HCT116 (cell line): Measurements from ENCODE around the gene ZFYVE19. TPM values are rescaled to one million over a fixed set of nuclear protein-coding genes. Genes with fewer than 3 reads are reported as not detected.

Experiments used
- ATAC-seq: fragments of 200-7000 bp; cut with Tn5 transposase; 2 replicates; pipeline ENCODE4 v1.9.1; 2020; ENCODE audit warnings: mild to moderate bottlenecking, moderate library complexity
- BruUV-seq: library from RNA; stranded (reverse); fragments of 400-500 nt; replicated peaks from 2 replicates; lab custom pipeline; 2021; lab: Mats Ljungman, UMichigan
- CTCF ChIA-PET: fragments of 300-600 bp; sonication (Branson Sonifier 250); formaldehyde crosslinking; loops from one replicate; lab custom pipeline; 2021; ENCODE audit warnings: antibody characterized with exemption; lab: Charles Lee
- POLR2A ChIA-PET: fragments of 300-600, 350-600 bp; sonication (Branson Sonifier 250); formaldehyde crosslinking; loops from one replicate; lab custom pipeline; 2021; ENCODE audit warnings: antibody characterized with exemption; lab: Charles Lee
- RAD21 ChIA-PET, 2 experiments: fragments of 300-600 bp; sonication (Branson Sonifier 250); formaldehyde crosslinking; loops; one replicate each; lab custom pipeline; 2023; ENCODE audit warnings: low total read pairs in 2 of 2; ENCODE audit not compliant: uncharacterized antibody in 2 of 2, unreplicated experiment in 2 of 2, low non-redundant PET in 1 of 2; lab: Charles Lee
- DNase-seq: peaks from one replicate; pipeline ENCODE4 v3.0.0-alpha.2; 2010; ENCODE audit warnings: low read depth, low spot score
- H2AFZ ChIP-seq: fragments of 200-600 bp; shearing (Covaris generic), sonication (generic); 2 replicates; pipeline ENCODE4 v1.6.1; 2017; ENCODE audit warnings: low read depth, mixed run types, mixed read lengths, antibody characterized with exemption, low read length; ENCODE audit not compliant: poor library complexity, severe bottlenecking
- H3K27ac ChIP-seq: 2 replicates; pipeline ENCODE4 v1.5.1; 2012; ENCODE audit warnings: low read depth, low read length
- H3K27me3 ChIP-seq: fragments of 200-600 bp; sonication (generic); 2 replicates; pipeline ENCODE4 v1.6.1; 2016; ENCODE audit warnings: mixed run types, low read length, mixed read lengths; ENCODE audit not compliant: insufficient read depth
- H3K36me3 ChIP-seq, 2 experiments: fragments of 200-500 bp in 1 of 2; fragments of 200-600 bp in 1 of 2; sonication (Bioruptor generic) in 1 of 2; sonication (generic) in 1 of 2; 2 replicates each; pipeline versions ENCODE4 v1.5.1 to v1.6.1; 2014 to 2016; ENCODE audit warnings: low read length in 2 of 2, inconsistent platforms in 1 of 2, mixed read lengths in 1 of 2, mixed run types in 1 of 2; ENCODE audit not compliant: insufficient read depth in 2 of 2, control insufficient read depth in 1 of 2
- H3K4me1 ChIP-seq, 2 experiments: fragments of 200-600 bp in 1 of 2; sonication (generic) in 1 of 2; 2 replicates each; pipeline versions ENCODE4 v1.5.1 to v1.6.1; 2012 to 2017; ENCODE audit warnings: low read length in 2 of 2, inconsistent platforms in 1 of 2, mild to moderate bottlenecking in 1 of 2, mixed read lengths in 1 of 2, mixed run types in 1 of 2, moderate library complexity in 1 of 2; ENCODE audit not compliant: insufficient read depth in 2 of 2, control insufficient read depth in 1 of 2
- H3K4me2 ChIP-seq: fragments of 200-600 bp; sonication (generic); 2 replicates; pipeline ENCODE4 v1.6.1; 2017; ENCODE audit warnings: mixed run types, low read length, mixed read lengths
- H3K4me3 ChIP-seq, 2 experiments: fragments of 200-600 bp in 1 of 2; sonication (generic) in 1 of 2; replicated peaks in 1 of 2; 2 replicates each; pipeline ENCODE4 v1.5.1; 2011 to 2016; ENCODE audit warnings: low read length in 2 of 2, control low read depth in 1 of 2, low read depth in 1 of 2, mild to moderate bottlenecking in 1 of 2, mixed read lengths in 1 of 2, mixed run types in 1 of 2
- H3K79me2 ChIP-seq: fragments of 200-600 bp; sonication (generic); 2 replicates; pipeline ENCODE4 v1.6.1; 2017; ENCODE audit warnings: mild to moderate bottlenecking, mixed run types, low read length, moderate library complexity, mixed read lengths; ENCODE audit not compliant: insufficient read depth
- H3K9ac ChIP-seq: fragments of 200-600 bp; sonication (generic); 2 replicates; pipeline ENCODE4 v1.6.1; 2016; ENCODE audit warnings: low read length, mixed read lengths
- H3K9me2 ChIP-seq: fragments of 200-600 bp; sonication (generic), shearing (Covaris generic); 2 replicates; pipeline ENCODE4 v1.6.1; 2017; ENCODE audit warnings: mixed run types, mild to moderate bottlenecking, moderate library complexity; ENCODE audit not compliant: insufficient read depth
- H3K9me3 ChIP-seq, 2 experiments: fragments of 200-500 bp in 1 of 2; fragments of 200-600 bp in 1 of 2; sonication (Bioruptor generic) in 1 of 2; sonication (generic) in 1 of 2; 2 replicates each; pipeline ENCODE4 v1.6.1; 2014 to 2017; ENCODE audit warnings: low read length in 2 of 2, mixed read lengths in 2 of 2, inconsistent platforms in 1 of 2, low read depth in 1 of 2, mild to moderate bottlenecking in 1 of 2, mixed run types in 1 of 2, moderate library complexity in 1 of 2; ENCODE audit not compliant: control insufficient read depth in 1 of 2, insufficient read depth in 1 of 2
- H4K20me1 ChIP-seq: fragments of 200-600 bp; sonication (generic), shearing (Covaris generic); 2 replicates; pipeline ENCODE4 v1.6.1; 2017; ENCODE audit warnings: mixed run types, mild to moderate bottlenecking, moderate library complexity; ENCODE audit not compliant: insufficient read depth
- ATF3 ChIP-seq: IDR thresholded peaks from 2 replicates; pipeline ENCODE4 v1.6.1; 2012
- CEBPB ChIP-seq: IDR thresholded peaks from 2 replicates; pipeline ENCODE4 v1.6.1; 2012; ENCODE audit warnings: low read depth
- ELF1 ChIP-seq: IDR thresholded peaks from 2 replicates; pipeline ENCODE4 v1.6.1; 2012; ENCODE audit warnings: low read depth, borderline replicate concordance
- FOSL1 ChIP-seq: IDR thresholded peaks from 2 replicates; pipeline ENCODE4 v1.6.1; 2012; ENCODE audit warnings: low read depth
- MAX ChIP-seq: IDR thresholded peaks from 2 replicates; pipeline ENCODE4 v1.6.1; 2012
- SIN3A ChIP-seq: IDR thresholded peaks from 2 replicates; pipeline ENCODE4 v1.6.1; 2012; ENCODE audit warnings: low read depth
- SRF ChIP-seq: IDR thresholded peaks from 2 replicates; pipeline ENCODE4 v1.6.1; 2012; ENCODE audit warnings: low read depth
- TCF7L2 ChIP-seq: IDR thresholded peaks from 2 replicates; pipeline ENCODE4 v1.7.0; 2011; ENCODE audit warnings: borderline replicate concordance, inconsistent platforms; ENCODE audit not compliant: insufficient read depth, insufficient read length; ENCODE audit errors: extremely low read depth
- ZFX ChIP-seq: fragments of 450-650 bp; IDR thresholded peaks from 2 replicates; pipeline ENCODE4 v1.6.1; 2017
- ZNF274 ChIP-seq: fragments of 200-500 bp; sonication (Bioruptor generic); IDR thresholded peaks from 2 replicates; pipeline ENCODE4 v1.6.1; 2014; ENCODE audit warnings: mild to moderate bottlenecking, low read depth, low read length, inconsistent platforms
- intact Hi-C: fragments of 100-400 bp; cut with micrococcal nuclease; formaldehyde crosslinking; loops from 2 replicates; pipeline ENCODE4 v1.10.0; 2022
- total RNA-seq: library from RNA; stranded (reverse); gene quantifications from one replicate; pipeline ENCODE4 v1.2.1, GENCODE V29; 2021; ENCODE audit not compliant: unreplicated experiment
- TF ChIP-seq, protein P1 (sequence below), 3 experiments: fragments of 200-600 bp in 1 of 3; sonication (generic) in 1 of 3; IDR thresholded peaks in 2 of 3; conservative IDR thresholded peaks in 1 of 3; 2 replicates each; pipeline ENCODE4 v1.5.1; 2012 to 2017; ENCODE audit warnings: low read depth in 2 of 3, low read length in 2 of 3, antibody characterized with exemption in 1 of 3, borderline replicate concordance in 1 of 3, control low read depth in 1 of 3, mild to moderate bottlenecking in 1 of 3, mixed read lengths in 1 of 3, mixed run types in 1 of 3, moderate library complexity in 1 of 3; ENCODE audit not compliant: insufficient read depth in 1 of 3
- TF ChIP-seq, protein P2 (sequence below): IDR thresholded peaks from 2 replicates; pipeline ENCODE4 v1.6.1; 2011; ENCODE audit warnings: mild to moderate bottlenecking, low read length, moderate library complexity; ENCODE audit not compliant: insufficient replicate concordance; ENCODE audit errors: extremely low read depth

The ZFYVE19 gene
- total RNA-seq, 1 experiment from 2014 or later, result 29.1 TPM

- TF ChIP-seq, protein P1, sequence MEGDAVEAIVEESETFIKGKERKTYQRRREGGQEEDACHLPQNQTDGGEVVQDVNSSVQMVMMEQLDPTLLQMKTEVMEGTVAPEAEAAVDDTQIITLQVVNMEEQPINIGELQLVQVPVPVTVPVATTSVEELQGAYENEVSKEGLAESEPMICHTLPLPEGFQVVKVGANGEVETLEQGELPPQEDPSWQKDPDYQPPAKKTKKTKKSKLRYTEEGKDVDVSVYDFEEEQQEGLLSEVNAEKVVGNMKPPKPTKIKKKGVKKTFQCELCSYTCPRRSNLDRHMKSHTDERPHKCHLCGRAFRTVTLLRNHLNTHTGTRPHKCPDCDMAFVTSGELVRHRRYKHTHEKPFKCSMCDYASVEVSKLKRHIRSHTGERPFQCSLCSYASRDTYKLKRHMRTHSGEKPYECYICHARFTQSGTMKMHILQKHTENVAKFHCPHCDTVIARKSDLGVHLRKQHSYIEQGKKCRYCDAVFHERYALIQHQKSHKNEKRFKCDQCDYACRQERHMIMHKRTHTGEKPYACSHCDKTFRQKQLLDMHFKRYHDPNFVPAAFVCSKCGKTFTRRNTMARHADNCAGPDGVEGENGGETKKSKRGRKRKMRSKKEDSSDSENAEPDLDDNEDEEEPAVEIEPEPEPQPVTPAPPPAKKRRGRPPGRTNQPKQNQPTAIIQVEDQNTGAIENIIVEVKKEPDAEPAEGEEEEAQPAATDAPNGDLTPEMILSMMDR (IDR thresholded peaks at IDR 0.05 in 2 of 3, conservative IDR thresholded peaks at IDR 0.05 in 1 of 3; ENCODE audit: borderline replicate concordance in 1 of 3, insufficient read depth in 1 of 3, low read depth in 2 of 3, low read length in 2 of 3), result peak; percentile 79 to 99 (median 94)
- TF ChIP-seq SIN3A (no peak), TCF7L2 (no peak), SRF (no peak)
These were observed 50.9 kb downstream of the ZFYVE19 start (continued) for GRCh38 chr15:40857601-40858341.

- no peak overlapping the region for H3K9ac ChIP-seq
These were observed 51.8 kb downstream of the ZFYVE19 start for GRCh38 chr15:40858706-40859105.

More at GRCh38 chr15:40858706-40859105, 51.8 kb downstream of the ZFYVE19 start:
- H4K20me1 ChIP-seq, result no peaks in the 10 kb centered on the region
- POLR2A ChIA-PET, result interaction anchor here (1.3 to 3.6 kb wide), 7 partner anchors 11 to 71 kb away, joined by 4 to 34 read pairs (median 18); partner anchors contain the start of genes RHOV and VPS18
- no peak overlapping the region for H3K4me3 ChIP-seq
- intact Hi-C loops, result no loop called here
- no peak overlapping the region for H3K27ac ChIP-seq
- no peaks in the 10 kb centered on the region for H3K79me2 ChIP-seq
- peaks cover 16 to 26% of the 10 kb centered on the region in 2 experiments for H3K4me1 ChIP-seq
- CTCF ChIA-PET, result interaction anchor here (0.7 to 6.2 kb wide), 23 partner anchors 9 to 326 kb away, joined by 3 to 166 read pairs (median 7); partner anchors contain the start of genes DNAJC17, PPP1R14D, RAD51 and RHOV
- no peak overlapping the region for H2AFZ ChIP-seq
- H3K4me2 ChIP-seq, result no peak overlapping the region
- DNase-seq, result no peak
- ATAC-seq, result no peak
- BruUV-seq, result no TSS peak
- H3K27me3 ChIP-seq, result no peaks in the 10 kb centered on the region
- H3K9me2 ChIP-seq, result no peaks in the 10 kb centered on the region
- no peaks in the 10 kb centered on the region for H3K9me3 ChIP-seq
- H3K36me3 ChIP-seq, result peaks cover 15 to 21% of the 10 kb centered on the region in 2 experiments; a peak in 3 of 4 replicates
- RAD21 ChIA-PET, result interaction anchor here (0.8 to 4.0 kb wide), 8 partner anchors 14 to 112 kb away, joined by 3 to 29 read pairs (median 11); partner anchors contain the start of genes RHOV (in 2 of the 2), VPS18 (in 2 of the 2) and ZFYVE19 (in 1 of the 2)
- TF ChIP-seq, protein P2, sequence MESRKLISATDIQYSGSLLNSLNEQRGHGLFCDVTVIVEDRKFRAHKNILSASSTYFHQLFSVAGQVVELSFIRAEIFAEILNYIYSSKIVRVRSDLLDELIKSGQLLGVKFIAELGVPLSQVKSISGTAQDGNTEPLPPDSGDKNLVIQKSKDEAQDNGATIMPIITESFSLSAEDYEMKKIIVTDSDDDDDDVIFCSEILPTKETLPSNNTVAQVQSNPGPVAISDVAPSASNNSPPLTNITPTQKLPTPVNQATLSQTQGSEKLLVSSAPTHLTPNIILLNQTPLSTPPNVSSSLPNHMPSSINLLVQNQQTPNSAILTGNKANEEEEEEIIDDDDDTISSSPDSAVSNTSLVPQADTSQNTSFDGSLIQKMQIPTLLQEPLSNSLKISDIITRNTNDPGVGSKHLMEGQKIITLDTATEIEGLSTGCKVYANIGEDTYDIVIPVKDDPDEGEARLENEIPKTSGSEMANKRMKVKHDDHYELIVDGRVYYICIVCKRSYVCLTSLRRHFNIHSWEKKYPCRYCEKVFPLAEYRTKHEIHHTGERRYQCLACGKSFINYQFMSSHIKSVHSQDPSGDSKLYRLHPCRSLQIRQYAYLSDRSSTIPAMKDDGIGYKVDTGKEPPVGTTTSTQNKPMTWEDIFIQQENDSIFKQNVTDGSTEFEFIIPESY, result no peak
- no peak for TF ChIP-seq TCF7L2
- no peak for TF ChIP-seq ATF3
- TF ChIP-seq FOSL1, result no peak
- TF ChIP-seq MAX, result no peak
- no peak for TF ChIP-seq ELF1
- no peak for TF ChIP-seq ZNF274
- no peak for TF ChIP-seq ZFX
- TF ChIP-seq, protein P1 (IDR thresholded peaks at IDR 0.05 in 2 of 3, conservative IDR thresholded peaks at IDR 0.05 in 1 of 3; ENCODE audit: borderline replicate concordance in 1 of 3, insufficient read depth in 1 of 3, low read depth in 2 of 3, low read length in 2 of 3), result no peak
- TF ChIP-seq SIN3A, result no peak
- TF ChIP-seq CEBPB, result no peak
- no peak for TF ChIP-seq SRF
